ENCODE data around the gene ARL5C.

- TF ChIP-seq CTCF (optimal IDR thresholded peaks at IDR 0.05 in 1 of 3, IDR thresholded peaks at IDR 0.05 in 1 of 3, conservative IDR thresholded peaks at IDR 0.05 in 1 of 3; ENCODE audit: extremely low read depth in 1 of 3, insufficient read depth in 2 of 3, low read length in 3 of 3) = no peak
- TF ChIP-seq EZH2 (IDR thresholded peaks at IDR 0.05; ENCODE audit: low read length) = no peak
Observed at GRCh38 chr17:39125143-39125875, 40.7 kb downstream of the ARL5C start.
